NOMO-1 treated with dmso at 0.1 percent for 144 hours (cell line): ENCODE results near the gene ATP2B1.

ENCODE experiments used
- DNase-seq: peaks from one replicate; lab custom pipeline; 2025; ENCODE audit not compliant: unreplicated experiment; lab: John Stamatoyannopoulos, UW

Gene ATP2B1

GRCh38 chr12:89662623-89663022, 46.0 kb downstream of the ATP2B1 start:
- no peak for DNase-seq

DNA sequence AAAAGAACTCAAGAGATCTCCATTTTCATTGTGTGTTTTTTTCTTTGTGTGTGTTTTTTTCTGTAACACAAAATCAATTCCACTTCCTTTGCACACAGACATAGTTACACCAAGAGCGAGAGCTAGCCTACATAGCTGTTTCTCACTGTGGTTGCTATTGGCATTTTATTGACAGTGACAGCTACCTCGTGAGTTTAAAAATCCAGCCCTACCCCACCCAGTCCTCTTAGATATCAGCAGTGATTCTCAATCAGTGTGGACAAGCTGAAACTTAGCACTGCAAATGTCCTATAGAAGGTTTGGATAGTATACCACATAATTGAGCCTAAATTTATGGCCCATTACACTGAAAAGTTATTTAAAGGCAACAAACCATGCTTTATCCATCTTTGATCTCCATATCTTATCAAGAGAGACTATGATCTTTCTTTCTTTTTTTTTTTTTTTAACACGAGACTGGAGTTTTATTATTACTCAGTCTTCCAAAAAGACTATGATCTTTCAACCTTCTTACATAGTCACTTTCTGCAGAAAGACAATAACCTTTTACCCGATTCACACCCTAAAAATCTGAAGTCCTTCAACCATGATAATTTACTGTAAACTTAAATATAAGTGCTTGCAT, 46.8 kb downstream of the ATP2B1 start:
- no peak for DNase-seq

DNA sequence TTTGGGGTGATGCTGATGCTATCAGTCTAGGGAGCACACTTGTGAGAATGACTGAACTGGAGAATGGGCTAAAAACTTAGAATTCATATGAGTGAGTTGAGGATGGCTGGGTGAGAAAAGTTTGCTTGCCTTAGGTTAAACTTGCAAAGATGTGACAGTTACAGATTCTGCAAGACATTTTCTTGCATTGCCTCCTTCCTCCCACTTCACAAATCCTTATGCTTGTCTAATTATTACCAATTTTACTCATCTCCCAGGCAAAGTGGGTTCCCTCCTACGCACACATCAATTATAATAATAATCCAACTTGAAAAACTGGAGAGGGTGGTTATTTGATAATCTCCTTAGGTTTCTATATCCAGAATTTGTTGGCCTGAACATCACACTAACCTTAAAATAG, 50.9 kb downstream of the ATP2B1 start:
- DNase-seq: no peak

DNA sequence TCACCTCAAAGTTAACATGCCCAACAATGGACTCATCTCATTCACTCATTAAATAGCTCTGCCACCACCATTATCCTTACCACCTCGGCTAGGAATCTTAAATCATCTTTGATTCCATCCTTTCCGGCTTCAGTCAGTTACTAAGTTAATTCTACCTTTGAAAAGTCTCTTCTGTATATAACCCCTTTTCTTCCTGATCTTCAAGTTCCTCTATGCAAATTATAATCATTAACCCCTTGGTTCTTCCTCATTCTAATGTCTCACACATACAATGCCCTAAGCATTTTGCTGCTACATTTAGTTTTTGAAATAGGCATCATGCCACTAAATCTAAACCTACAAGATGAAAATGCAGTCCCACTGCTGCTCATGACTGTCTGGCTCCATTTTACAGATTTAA, 51.6 kb downstream of the ATP2B1 start:
- peak; percentile 22 for DNase-seq

DNA sequence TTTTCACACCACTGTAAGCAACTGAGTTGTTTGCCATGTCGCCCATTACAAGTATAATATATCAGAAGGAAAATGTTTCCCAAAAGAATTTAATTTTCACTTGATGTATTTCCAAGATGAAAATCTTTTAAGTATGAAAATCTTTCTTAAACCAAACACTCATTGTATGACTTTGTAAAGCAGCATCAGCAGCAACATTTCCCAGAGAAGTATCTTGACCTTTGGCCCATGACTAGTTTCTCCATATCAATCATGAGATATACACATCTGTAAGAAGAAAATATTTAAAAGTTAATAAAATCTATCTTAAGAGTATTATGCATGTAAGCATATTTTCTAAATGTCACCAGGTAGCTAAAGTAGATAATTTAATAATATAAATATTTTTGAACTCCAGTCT, 52.8 kb downstream of the ATP2B1 start:
- no peak for DNase-seq

DNA sequence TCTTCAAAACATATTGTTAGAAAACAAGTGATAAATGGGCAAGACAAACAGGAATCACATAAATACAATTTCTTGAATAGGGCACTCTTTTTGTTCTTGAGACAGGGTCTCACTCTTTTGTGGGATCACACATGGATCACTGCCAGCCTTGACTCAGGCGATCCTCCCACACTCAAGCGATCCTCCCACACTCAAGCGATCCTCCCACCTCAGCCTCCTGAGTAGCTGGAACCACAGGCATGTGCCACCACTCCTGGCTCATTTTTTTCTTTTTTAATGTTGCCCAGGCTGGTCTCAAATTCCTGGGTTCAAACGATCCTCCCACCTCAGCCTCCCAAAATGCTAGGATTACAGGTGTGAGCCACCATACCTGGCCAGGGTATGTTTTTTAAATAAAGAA, 57.4 kb downstream of the ATP2B1 start:
- DNase-seq: no peak

DNA sequence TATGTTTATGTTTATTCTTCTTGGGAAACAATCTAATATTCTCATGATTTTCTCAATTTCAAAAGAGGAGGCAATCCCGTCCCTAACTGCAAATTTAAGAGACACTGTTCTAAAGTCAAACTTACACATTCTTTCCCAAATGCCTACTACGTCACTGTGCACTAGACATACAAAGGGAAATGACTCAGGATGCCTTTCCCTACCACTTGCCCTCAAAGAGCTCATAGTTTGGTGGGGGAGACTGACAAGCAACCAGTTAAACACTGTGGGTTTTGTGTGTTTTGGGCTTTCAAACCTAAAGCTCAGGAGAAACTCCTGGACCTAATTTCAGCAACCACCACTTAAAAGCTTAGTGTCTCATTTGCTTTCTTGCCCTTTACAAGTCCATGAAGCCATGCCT, 58.4 kb downstream of the ATP2B1 start:
- DNase-seq: no peak

DNA sequence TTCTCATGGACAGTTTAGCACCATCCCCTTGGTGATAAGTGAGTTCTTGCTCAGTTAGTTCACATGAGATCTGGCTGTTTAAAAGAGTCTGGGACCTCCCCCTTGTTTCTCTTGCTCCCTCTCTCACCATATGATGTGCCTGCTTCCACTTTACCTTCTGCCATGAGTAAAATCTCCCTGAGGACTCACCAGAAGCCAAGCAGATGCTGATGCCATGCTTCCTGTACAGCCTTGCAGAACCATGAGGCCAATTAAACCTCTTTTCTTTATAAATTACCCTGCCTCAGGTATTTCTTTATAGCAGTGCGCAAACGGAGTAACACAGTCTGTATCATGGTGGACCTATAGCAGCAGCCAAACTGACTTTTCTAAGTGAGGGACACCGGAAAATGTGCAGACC, 58.8 kb downstream of the ATP2B1 start:
- DNase-seq: no peak

DNA sequence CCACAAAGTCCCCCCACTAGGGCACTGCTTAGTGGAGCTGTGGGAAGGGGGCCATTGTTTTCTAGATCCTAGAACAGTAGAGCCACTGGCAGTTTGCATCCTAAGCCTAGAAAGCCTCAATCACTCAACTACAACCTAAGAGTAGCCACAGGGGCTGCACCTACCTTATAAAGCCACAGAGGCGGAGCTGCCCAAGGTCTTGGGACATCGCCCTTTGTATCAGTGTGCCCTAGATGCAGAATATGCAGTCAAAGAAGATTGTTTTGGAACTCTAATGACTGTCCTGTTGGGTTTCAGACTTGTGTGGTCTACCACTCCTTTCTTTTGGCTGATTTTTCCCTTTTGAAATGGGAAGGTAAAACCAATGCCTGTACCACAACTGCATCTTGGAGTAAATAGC, 59.5 kb downstream of the ATP2B1 start:
- no peak for DNase-seq

DNA sequence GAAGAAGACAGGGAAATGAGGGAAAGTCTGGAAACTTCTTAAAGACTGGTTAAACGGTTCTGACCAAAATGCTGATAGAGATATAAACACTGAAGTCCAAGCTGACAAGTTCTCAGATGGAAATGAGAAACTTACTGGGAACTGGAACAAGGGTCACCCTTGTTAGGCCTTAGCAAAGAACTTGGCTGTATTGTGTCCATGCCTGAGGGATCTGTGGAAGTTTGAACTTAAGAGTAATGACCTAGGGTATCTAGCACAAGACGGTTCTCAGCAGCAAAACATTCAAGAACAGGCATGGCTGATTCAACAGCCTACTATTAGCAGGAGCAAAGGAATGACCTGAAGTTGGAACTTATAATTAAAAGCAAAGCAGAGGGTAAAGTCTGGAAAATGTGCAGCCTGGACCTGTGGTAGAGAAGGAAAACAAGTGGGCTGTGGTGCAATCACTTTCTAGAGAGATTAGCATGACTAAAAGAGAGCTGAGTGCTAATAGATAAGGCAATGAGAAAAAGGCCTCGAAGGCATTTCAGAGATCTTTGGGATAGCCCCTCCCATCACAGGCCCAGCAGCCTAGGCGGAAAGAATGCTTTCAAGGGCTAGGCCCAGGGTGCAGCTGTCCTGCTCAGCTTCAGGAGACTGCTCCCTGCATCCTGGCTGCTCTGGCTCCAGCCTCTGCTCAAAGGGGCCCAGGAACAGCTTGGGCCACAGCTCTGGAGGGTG, 60.3 kb downstream of the ATP2B1 start:
- DNase-seq: no peak

DNA sequence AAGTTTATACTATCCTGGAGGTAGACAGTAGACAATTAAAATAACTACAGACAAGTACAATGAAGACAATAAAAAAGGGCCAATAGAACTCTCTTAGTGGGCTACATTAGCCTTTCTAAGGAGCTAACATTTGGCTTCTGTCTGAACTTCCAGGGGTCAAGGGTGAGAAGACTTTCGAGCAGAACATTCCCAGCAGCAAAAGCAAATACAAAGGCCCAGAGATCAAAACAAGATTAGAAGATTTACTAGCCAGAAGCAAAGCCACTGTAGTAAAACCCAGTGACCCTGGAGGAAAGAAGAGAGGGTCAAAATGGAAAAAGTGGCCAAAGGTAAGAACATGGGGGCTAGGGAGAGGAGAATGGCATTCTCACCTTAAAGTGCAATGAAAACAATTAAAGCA, 63.2 kb downstream of the ATP2B1 start:
- no peak for DNase-seq

GRCh38 chr12:89642959-89643358, 65.7 kb downstream of the ATP2B1 start:
- no peak for DNase-seq

DNA sequence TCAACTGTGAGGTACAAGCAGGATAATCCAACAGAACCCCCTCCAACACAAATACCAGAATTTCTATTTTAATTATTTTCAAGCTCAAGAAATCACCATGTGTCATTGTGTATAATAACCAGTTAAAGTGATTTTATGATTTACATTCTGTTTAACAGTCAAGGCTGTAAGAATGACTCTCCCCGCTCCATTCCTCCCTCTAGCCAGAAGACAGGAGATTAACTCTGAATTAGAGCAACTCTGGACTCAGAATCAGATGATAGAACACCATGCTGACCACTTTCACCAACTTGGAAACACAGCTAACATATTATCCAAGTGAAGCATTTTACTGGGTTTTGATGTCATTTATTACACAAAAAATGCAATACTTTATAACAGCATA, 71.9 kb downstream of the ATP2B1 start:
- DNase-seq: no peak

GRCh38 chr12:89636052-89636775, 72.4 kb downstream of the ATP2B1 start:
- no peak for DNase-seq

DNA sequence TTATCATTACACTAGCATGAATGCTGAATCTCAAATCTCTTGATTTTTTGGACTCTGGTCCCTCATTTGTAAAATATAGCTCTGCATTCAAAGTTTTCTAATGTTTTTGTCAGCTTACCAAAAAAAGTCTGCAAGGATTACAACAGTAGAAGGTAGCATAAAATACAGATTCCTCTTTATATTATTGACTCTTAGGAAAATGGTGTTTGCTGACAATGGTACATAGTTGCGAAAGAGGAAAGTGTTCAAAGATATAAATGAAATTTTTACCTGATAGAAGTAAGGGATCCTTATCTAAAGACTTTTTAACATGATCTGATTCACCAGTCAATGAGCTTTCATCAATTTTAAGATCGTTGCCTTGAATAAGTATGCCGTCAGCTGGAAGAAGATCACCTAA, 74.1 kb downstream of the ATP2B1 start:
- DNase-seq: no peak

GRCh38 chr12:89632778-89633177, 75.9 kb downstream of the ATP2B1 start:
- no peak for DNase-seq

GRCh38 chr12:89622115-89622514, 86.5 kb downstream of the ATP2B1 start:
- no peak for DNase-seq

DNA sequence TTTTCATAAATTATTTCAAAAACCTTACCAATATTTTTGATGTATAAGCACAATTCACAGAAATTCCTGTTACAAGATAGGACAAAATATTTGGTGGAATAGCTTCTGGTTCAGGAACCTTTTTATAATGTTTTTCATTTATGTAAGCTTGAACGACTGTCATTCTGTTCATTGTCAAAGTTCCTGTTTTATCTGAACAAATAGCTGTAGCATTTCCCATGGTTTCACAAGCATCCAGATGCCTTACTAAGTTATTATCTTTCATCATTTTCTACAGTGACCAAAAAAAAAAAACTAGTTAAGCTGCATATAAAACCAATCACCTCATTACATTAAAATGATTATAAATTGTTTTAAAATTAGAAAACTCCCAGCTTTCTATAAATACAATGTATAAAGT, 87.1 kb downstream of the ATP2B1 start:
- DNase-seq: no peak

GRCh38 chr12:89619764-89620163, 88.9 kb downstream of the ATP2B1 start:
- DNase-seq: no peak

- DNase-seq: no peak
Observed at GRCh38 chr12:89618113-89618862, 90.3 kb downstream of the ATP2B1 start.

- DNase-seq: no peak
Observed at GRCh38 chr12:89610366-89610765, 98.3 kb downstream of the ATP2B1 start.

DNA sequence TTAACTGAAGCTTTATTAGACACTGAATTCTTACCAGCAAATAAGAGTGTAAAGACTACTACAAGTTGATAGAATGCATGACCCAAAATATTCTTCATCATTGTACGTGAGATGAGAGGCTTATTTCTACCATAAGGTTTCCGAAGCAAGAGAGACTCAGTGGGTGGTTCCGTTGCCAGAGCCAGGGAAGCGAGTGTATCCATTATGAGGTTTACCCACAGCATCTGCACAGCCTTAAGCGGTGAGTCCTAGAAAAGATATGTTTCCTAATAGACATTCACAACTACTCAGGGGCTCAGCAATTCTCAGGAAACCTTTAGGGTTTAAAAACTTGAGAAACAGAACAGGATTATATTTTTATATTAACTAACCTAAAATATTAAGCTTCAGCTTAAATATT, 105.0 kb downstream of the ATP2B1 start:
- no peak for DNase-seq
